HepG2 (cell line): ENCODE data around the gene TEC.

Experiments used
- ADNP ChIP-seq: sonication (generic); formaldehyde crosslinking; IDR thresholded peaks from 2 replicates; pipeline ENCODE4 v1.4.0; 2020; ENCODE audit warnings: missing genetic modification reagents
- ARHGAP35 ChIP-seq: sonication (generic); formaldehyde crosslinking; IDR thresholded peaks from 2 replicates; pipeline ENCODE4 v1.9.0; 2022; ENCODE audit warnings: mild to moderate bottlenecking, inconsistent platforms, moderate library complexity, missing genetic modification reagents, borderline replicate concordance
- EHMT2 ChIP-seq: fragments of 200-600 bp; sonication (generic); IDR thresholded peaks from 2 replicates; pipeline ENCODE4 v1.7.0; 2017; ENCODE audit warnings: antibody characterized with exemption, low read depth, low read length, borderline replicate concordance
- EP300 ChIP-seq, 3 experiments: sonication (generic) in 1 of 3; formaldehyde crosslinking in 1 of 3; IDR thresholded peaks; 2 replicates each; pipeline versions ENCODE4 v1.5.1 to v1.6.1; 2011 to 2020; ENCODE audit warnings: low read depth in 2 of 3, low read length in 2 of 3, borderline replicate concordance in 1 of 3, improper control_type of control experiment in 1 of 3, mild to moderate bottlenecking in 1 of 3, missing genetic modification reagents in 1 of 3, moderate library complexity in 1 of 3
- EZH2 ChIP-seq: conservative IDR thresholded peaks from 2 replicates; pipeline ENCODE4 v1.6.1; 2012; ENCODE audit warnings: mild to moderate bottlenecking, low read depth, low read length, moderate library complexity
- GABPB1 ChIP-seq: IDR thresholded peaks from 2 replicates; pipeline ENCODE4 v1.6.1; 2016; ENCODE audit warnings: mild to moderate bottlenecking, missing genetic modification reagents, moderate library complexity, missing compliant biosample characterization
- KLF6 ChIP-seq: IDR thresholded peaks from 2 replicates; pipeline ENCODE4 v1.8.0; 2016; ENCODE audit warnings: missing biosample characterization, missing genetic modification reagents
- ZNF350 ChIP-seq: sonication (generic); formaldehyde crosslinking; IDR thresholded peaks from 2 replicates; pipeline ENCODE4 v1.4.0; 2020; ENCODE audit warnings: mild to moderate bottlenecking, low read depth, missing genetic modification reagents, borderline replicate concordance
- ZNF570 ChIP-seq: sonication (generic); formaldehyde crosslinking; IDR thresholded peaks from 2 replicates; pipeline ENCODE4 v1.4.0; 2020; ENCODE audit warnings: mild to moderate bottlenecking, missing genetic modification reagents, borderline replicate concordance
- TF ChIP-seq, protein P1 (sequence below): sonication (generic); formaldehyde crosslinking; IDR thresholded peaks from 2 replicates; pipeline ENCODE4 v1.4.0; 2020; ENCODE audit warnings: missing genetic modification reagents, borderline replicate concordance
- TF ChIP-seq, protein P2 (sequence below): sonication (generic); formaldehyde crosslinking; IDR thresholded peaks from 2 replicates; pipeline ENCODE4 v1.8.1; 2022; ENCODE audit warnings: low read depth, mild to moderate bottlenecking, missing genetic modification reagents
- TF ChIP-seq, protein P3 (sequence below): sonication (generic); formaldehyde crosslinking; IDR thresholded peaks from 2 replicates; pipeline ENCODE4 v1.4.0; 2020; ENCODE audit warnings: mild to moderate bottlenecking, missing genetic modification reagents

DNA sequence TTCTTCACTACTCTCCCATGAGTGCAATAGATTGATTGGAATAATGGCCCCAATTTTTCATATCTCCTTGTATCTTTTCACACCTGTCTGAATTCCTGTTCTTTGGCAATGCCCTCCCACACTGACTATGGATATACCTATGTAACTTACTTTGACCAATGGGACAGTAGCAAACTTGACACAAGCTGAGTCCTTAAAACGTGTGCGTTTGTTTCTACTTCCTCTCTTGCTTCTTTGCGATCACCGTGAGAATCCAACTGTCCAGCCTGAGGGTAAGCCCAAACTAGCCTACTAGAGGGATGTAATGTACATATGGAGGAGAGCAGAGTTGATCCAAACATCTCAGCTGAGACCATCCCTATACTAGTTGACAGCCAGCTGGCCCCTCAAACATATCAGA lies 19.3 kb downstream of the TEC start:
- TF ChIP-seq EHMT2, result no peak
- TF ChIP-seq GABPB1 (CRISPR knock-in tag), result no peak
- TF ChIP-seq, protein P1, sequence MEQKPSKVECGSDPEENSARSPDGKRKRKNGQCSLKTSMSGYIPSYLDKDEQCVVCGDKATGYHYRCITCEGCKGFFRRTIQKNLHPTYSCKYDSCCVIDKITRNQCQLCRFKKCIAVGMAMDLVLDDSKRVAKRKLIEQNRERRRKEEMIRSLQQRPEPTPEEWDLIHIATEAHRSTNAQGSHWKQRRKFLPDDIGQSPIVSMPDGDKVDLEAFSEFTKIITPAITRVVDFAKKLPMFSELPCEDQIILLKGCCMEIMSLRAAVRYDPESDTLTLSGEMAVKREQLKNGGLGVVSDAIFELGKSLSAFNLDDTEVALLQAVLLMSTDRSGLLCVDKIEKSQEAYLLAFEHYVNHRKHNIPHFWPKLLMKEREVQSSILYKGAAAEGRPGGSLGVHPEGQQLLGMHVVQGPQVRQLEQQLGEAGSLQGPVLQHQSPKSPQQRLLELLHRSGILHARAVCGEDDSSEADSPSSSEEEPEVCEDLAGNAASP (CRISPR knock-in tag), result no peak
- TF ChIP-seq, protein P2, sequence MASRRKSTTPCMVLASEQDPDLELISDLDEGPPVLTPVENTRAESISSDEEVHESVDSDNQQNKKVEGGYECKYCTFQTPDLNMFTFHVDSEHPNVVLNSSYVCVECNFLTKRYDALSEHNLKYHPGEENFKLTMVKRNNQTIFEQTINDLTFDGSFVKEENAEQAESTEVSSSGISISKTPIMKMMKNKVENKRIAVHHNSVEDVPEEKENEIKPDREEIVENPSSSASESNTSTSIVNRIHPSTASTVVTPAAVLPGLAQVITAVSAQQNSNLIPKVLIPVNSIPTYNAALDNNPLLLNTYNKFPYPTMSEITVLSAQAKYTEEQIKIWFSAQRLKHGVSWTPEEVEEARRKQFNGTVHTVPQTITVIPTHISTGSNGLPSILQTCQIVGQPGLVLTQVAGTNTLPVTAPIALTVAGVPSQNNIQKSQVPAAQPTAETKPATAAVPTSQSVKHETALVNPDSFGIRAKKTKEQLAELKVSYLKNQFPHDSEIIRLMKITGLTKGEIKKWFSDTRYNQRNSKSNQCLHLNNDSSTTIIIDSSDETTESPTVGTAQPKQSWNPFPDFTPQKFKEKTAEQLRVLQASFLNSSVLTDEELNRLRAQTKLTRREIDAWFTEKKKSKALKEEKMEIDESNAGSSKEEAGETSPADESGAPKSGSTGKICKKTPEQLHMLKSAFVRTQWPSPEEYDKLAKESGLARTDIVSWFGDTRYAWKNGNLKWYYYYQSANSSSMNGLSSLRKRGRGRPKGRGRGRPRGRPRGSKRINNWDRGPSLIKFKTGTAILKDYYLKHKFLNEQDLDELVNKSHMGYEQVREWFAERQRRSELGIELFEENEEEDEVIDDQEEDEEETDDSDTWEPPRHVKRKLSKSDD (CRISPR knock-in tag), result no peak
- TF ChIP-seq KLF6 (CRISPR knock-in tag), result no peak
- TF ChIP-seq ZNF570 (CRISPR knock-in tag), result no peak
- TF ChIP-seq, protein P3, sequence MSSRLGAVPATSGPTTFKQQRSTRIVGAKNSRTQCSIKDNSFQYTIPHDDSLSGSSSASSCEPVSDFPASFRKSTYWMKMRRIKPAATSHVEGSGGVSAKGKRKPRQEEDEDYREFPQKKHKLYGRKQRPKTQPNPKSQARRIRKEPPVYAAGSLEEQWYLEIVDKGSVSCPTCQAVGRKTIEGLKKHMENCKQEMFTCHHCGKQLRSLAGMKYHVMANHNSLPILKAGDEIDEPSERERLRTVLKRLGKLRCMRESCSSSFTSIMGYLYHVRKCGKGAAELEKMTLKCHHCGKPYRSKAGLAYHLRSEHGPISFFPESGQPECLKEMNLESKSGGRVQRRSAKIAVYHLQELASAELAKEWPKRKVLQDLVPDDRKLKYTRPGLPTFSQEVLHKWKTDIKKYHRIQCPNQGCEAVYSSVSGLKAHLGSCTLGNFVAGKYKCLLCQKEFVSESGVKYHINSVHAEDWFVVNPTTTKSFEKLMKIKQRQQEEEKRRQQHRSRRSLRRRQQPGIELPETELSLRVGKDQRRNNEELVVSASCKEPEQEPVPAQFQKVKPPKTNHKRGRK (CRISPR knock-in tag), result no peak
- TF ChIP-seq EZH2, result no peak
- no peak for TF ChIP-seq ADNP
- no peak for TF ChIP-seq ARHGAP35 (CRISPR knock-in tag)
- no peak for TF ChIP-seq ZNF350 (CRISPR knock-in tag)
- no peak for TF ChIP-seq EP300 (IDR thresholded peaks at IDR 0.05; ENCODE audit: low read depth in 2 of 2, low read length in 2 of 2)
- no peak for TF ChIP-seq EP300 (CRISPR knock-in tag; IDR thresholded peaks at IDR 0.05; ENCODE audit: borderline replicate concordance)
